ENCODE data around the gene S100A14.
"Not testable (repeated sequence)": the region's sequence is repeated elsewhere in the genome, so short reads cannot be mapped to it uniquely, and the experiment has no call there.

S100A14 gene

GRCh38 chr1:153646672-153647345 lies 30.7 kb upstream of the S100A14 start:
- CTCF ChIA-PET, result no interaction called here
- POLR2A ChIA-PET, result interaction anchor here (0.8 to 3.7 kb wide), 6 partner anchors 9 to 81 kb away, joined by 3 to 41 read pairs (median 5); partner anchors contain the start of genes CHTOP, INTS3 and S100A13
- no peak for TF ChIP-seq ELF4 (IDR thresholded peaks at IDR 0.05)
- TF ChIP-seq CTBP1 (IDR thresholded peaks at IDR 0.05; ENCODE audit: borderline replicate concordance), result no peak
- TF ChIP-seq SP1 (IDR thresholded peaks at IDR 0.05), result no peak
- TF ChIP-seq PKNOX1 (IDR thresholded peaks at IDR 0.05), result no peak
- TF ChIP-seq ZNF384 (IDR thresholded peaks at IDR 0.05), result no peak
- no peak for TF ChIP-seq SUZ12 (IDR thresholded peaks at IDR 0.05)
- no peak for TF ChIP-seq ARNT (IDR thresholded peaks at IDR 0.05)
- no peak for TF ChIP-seq L3MBTL2 (conservative IDR thresholded peaks at IDR 0.05)
- TF ChIP-seq BHLHE40 (IDR thresholded peaks at IDR 0.05; ENCODE audit: borderline replicate concordance), result no peak
- no peak for TF ChIP-seq TARDBP (IDR thresholded peaks at IDR 0.05)
- no peak for TF ChIP-seq HDGF (IDR thresholded peaks at IDR 0.05; ENCODE audit: borderline replicate concordance)
- no peak for TF ChIP-seq FOXM1 (IDR thresholded peaks at IDR 0.05; ENCODE audit: borderline replicate concordance)
- TF ChIP-seq NFRKB (IDR thresholded peaks at IDR 0.05), result no peak
- TF ChIP-seq FOXA1 (IDR thresholded peaks at IDR 0.05), result no peak
- TF ChIP-seq FOXK2 (IDR thresholded peaks at IDR 0.05), result no peak
- no peak for TF ChIP-seq LEF1 (IDR thresholded peaks at IDR 0.05; ENCODE audit: borderline replicate concordance)
- no peak for DNase-seq (ENCODE audit: extremely low spot score)

- DNase-seq (ENCODE audit: extremely low spot score), result no peak
- CTCF ChIA-PET, result interaction anchor here (0.6 kb wide), 1 partner anchor 1321 kb away, joined by 3 read pairs; no protein-coding TSS in a partner anchor
- TF ChIP-seq ELF4 (IDR thresholded peaks at IDR 0.05) (no peak), NFRKB (IDR thresholded peaks at IDR 0.05) (no peak), HDGF (IDR thresholded peaks at IDR 0.05; ENCODE audit: borderline replicate concordance) (no peak), SP1 (IDR thresholded peaks at IDR 0.05) (no peak), SUZ12 (IDR thresholded peaks at IDR 0.05) (no peak), FOXK2 (IDR thresholded peaks at IDR 0.05) (no peak), FOXA1 (IDR thresholded peaks at IDR 0.05) (no peak), ARNT (IDR thresholded peaks at IDR 0.05) (no peak), LEF1 (IDR thresholded peaks at IDR 0.05; ENCODE audit: borderline replicate concordance) (no peak), BHLHE40 (IDR thresholded peaks at IDR 0.05; ENCODE audit: borderline replicate concordance) (no peak), CTBP1 (IDR thresholded peaks at IDR 0.05; ENCODE audit: borderline replicate concordance) (no peak)
- POLR2A ChIA-PET, result interaction anchor here (0.7 to 4.5 kb wide), 7 partner anchors 8 to 140 kb away, joined by 3 to 47 read pairs (median 5); partner anchors contain the start of genes CHTOP, S100A1 and S100A13
These were observed 27.7 kb upstream of the S100A14 start for GRCh38 chr1:153643816-153644215.

DNA sequence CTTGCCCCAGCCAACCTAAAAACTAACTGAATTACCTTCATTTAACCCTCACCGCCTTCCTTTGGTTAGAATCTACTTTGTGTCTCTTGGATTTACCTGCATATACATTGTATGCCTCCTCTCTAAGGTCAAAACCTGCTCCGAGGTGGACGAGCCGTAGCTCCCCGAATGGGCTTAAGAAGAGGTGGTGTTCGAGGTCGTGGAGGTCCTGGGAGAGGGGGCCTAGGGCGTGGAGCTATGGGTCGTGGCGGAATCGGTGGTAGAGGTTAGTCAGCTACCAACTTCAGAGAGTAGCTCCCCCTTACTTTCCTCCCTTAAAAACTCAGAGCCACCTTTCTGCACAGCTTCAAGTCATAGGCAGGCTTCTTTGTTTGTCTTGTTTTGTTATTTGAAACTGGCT lies 27.0 kb upstream of the S100A14 start:
- no peak for DNase-seq (ENCODE audit: extremely low spot score)
- TF ChIP-seq FOXM1 (IDR thresholded peaks at IDR 0.05; ENCODE audit: borderline replicate concordance) (no peak), FOXA1 (IDR thresholded peaks at IDR 0.05) (no peak), TARDBP (IDR thresholded peaks at IDR 0.05) (no peak), SP1 (IDR thresholded peaks at IDR 0.05) (no peak), ZNF384 (IDR thresholded peaks at IDR 0.05) (no peak), CTBP1 (IDR thresholded peaks at IDR 0.05; ENCODE audit: borderline replicate concordance) (no peak), LEF1 (IDR thresholded peaks at IDR 0.05; ENCODE audit: borderline replicate concordance) (no peak)
- ChIA-PET POLR2A (interaction anchor here (1.1 to 4.5 kb wide), 5 partner anchors 8 to 141 kb away, joined by 3 to 47 read pairs (median 6); partner anchors contain the start of genes CHTOP, S100A1 and S100A13), CTCF (interaction anchor here (0.6 to 1.0 kb wide), 3 partner anchors 133 to 1321 kb away, joined by 3 to 4 read pairs (median 3); no protein-coding TSS in a partner anchor)

- ChIA-PET CTCF (no interaction called here), POLR2A (interaction anchor here (4.5 kb wide), 1 partner anchor 8 kb away, joined by 47 read pairs; the partner anchor contains the start of gene CHTOP)
These were observed 26.0 kb upstream of the S100A14 start for GRCh38 chr1:153642161-153642560.

DNA sequence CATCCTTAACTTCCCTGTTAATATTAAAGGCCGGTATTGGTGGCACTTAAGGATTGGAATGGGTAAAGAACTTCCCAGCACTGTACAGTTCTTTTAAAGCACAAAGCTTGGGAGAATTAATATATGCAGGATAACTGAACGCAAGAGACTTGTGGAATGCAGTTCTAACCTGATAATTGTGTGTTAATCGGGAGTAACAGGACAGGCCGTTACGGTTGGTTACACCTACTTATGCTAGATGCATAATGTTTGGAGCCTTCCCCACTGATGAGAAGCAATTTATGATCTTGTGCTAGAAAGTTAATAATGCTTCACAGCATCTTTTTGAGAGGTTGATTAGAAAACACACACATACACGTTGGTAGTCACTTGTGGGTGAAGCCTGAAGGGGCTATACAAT lies 24.7 kb upstream of the S100A14 start:
- TF ChIP-seq ZNF384 (IDR thresholded peaks at IDR 0.05) (no peak), FOXA1 (IDR thresholded peaks at IDR 0.05) (no peak), LEF1 (IDR thresholded peaks at IDR 0.05; ENCODE audit: borderline replicate concordance) (no peak), SP1 (IDR thresholded peaks at IDR 0.05) (no peak), ELF4 (IDR thresholded peaks at IDR 0.05) (no peak)
- ChIA-PET POLR2A (interaction anchor here (1.3 kb wide), 1 partner anchor 13 kb away, joined by 4 read pairs; the partner anchor contains the start of gene S100A13), CTCF (no interaction called here)
- no peak for DNase-seq (ENCODE audit: extremely low spot score)

More at GRCh38 chr1:153642161-153642560, 26.0 kb upstream of the S100A14 start:
- TF ChIP-seq ZNF384 (IDR thresholded peaks at IDR 0.05) (no peak), NFRKB (IDR thresholded peaks at IDR 0.05) (no peak), FOXK2 (IDR thresholded peaks at IDR 0.05) (no peak), ELF4 (IDR thresholded peaks at IDR 0.05) (no peak), SP1 (IDR thresholded peaks at IDR 0.05) (no peak), TARDBP (IDR thresholded peaks at IDR 0.05) (no peak)
- no peak for DNase-seq (ENCODE audit: extremely low spot score)

- CTCF ChIA-PET, result interaction anchor here (1.5 kb wide), 1 partner anchor 13 kb away, joined by 8 read pairs; the partner anchor contains the start of gene S100A13
These were observed 24.1 kb upstream of the S100A14 start for GRCh38 chr1:153640213-153640612.

GRCh38 chr1:153639280-153639679 lies 23.2 kb upstream of the S100A14 start:
- ChIA-PET CTCF (interaction anchor here (1.5 kb wide), 1 partner anchor 12 kb away, joined by 8 read pairs; the partner anchor contains the start of gene S100A13), POLR2A (interaction anchor here (1.3 to 1.8 kb wide), 2 partner anchors 11 to 12 kb away, joined by 4 to 11 read pairs; partner anchors contain the start of genes S100A1 and S100A13)
- no peak for DNase-seq (ENCODE audit: extremely low spot score)
- TF ChIP-seq TARDBP (IDR thresholded peaks at IDR 0.05) (no peak), ZNF384 (IDR thresholded peaks at IDR 0.05) (no peak), SUZ12 (IDR thresholded peaks at IDR 0.05) (no peak), ELF4 (IDR thresholded peaks at IDR 0.05) (no peak), CTBP1 (IDR thresholded peaks at IDR 0.05; ENCODE audit: borderline replicate concordance) (no peak), BHLHE40 (IDR thresholded peaks at IDR 0.05; ENCODE audit: borderline replicate concordance) (no peak), HDGF (IDR thresholded peaks at IDR 0.05; ENCODE audit: borderline replicate concordance) (no peak), PKNOX1 (IDR thresholded peaks at IDR 0.05) (no peak), L3MBTL2 (conservative IDR thresholded peaks at IDR 0.05) (no peak), SP1 (IDR thresholded peaks at IDR 0.05) (no peak), FOXM1 (IDR thresholded peaks at IDR 0.05; ENCODE audit: borderline replicate concordance) (no peak), FOXK2 (IDR thresholded peaks at IDR 0.05) (no peak), FOXA1 (IDR thresholded peaks at IDR 0.05) (no peak), ARNT (IDR thresholded peaks at IDR 0.05) (no peak), LEF1 (IDR thresholded peaks at IDR 0.05; ENCODE audit: borderline replicate concordance) (no peak), NFRKB (IDR thresholded peaks at IDR 0.05) (no peak)

More at GRCh38 chr1:153640213-153640612, 24.1 kb upstream of the S100A14 start:
- DNase-seq (ENCODE audit: extremely low spot score), result not testable (repeated sequence)
- POLR2A ChIA-PET, result interaction anchor here (1.3 kb wide), 1 partner anchor 13 kb away, joined by 4 read pairs; the partner anchor contains the start of gene S100A13

Data from HEK293T (cell line).